GM12875 (cell line): ENCODE data around the gene SRF.
A peak's percentile ranks its signal among the peaks of the same experiment; 100 is the strongest.

Experiments used
- H3K4me3 ChIP-seq: one replicate; pipeline ENCODE4 v1.5.1; 2011; ENCODE audit warnings: low read depth, low read length, control low read depth
- CTCF ChIP-seq: IDR thresholded peaks from 2 replicates; pipeline ENCODE4 v1.5.1; 2011; ENCODE audit warnings: low read depth, mild to moderate bottlenecking, control low read depth, inconsistent platforms, low read length, moderate library complexity, borderline replicate concordance; ENCODE audit not compliant: insufficient read depth

The SRF gene

DNA sequence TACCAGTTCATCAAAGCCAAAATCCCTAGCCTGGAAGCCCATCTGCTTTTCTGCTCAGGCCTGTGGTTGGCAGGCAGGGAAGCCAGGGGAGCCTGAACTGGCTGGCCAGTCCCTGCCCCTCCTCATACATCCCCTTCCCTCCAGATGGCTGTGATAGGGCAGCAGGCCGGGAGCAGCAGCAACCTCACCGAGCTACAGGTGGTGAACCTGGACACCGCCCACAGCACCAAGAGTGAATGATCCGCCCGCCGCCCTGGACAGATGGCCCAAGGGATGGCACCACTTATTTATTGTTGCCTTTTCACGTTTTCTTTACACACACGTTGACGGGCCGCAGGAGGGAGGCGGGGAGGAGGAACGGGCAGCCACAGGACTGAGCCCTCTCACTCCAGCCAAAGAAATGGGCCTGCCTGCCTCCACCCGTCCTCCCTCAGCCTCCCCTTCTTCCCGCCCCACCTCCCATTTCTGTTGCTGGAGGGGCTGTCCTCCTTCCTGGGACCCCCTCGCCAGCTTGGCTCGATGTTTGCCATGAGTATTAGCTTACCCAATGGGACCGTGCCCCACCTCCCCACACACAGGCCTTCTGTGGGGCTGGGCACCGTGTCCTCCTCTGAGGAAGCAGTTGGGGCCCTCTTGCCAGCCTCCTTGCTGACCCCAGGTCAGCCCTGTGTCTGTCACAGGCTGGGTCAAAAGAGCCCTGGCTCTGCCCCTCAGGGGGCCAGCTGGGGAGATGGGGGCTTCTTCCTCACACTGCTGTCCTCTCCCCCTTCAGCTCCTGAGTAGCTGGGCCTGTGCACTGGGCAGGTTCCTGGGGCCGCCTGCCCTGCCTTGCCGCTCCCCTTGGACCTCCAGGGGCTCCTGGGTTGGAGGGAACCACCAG is 8.1 kb downstream of the SRF start:
- H3K4me3 ChIP-seq: no peak overlapping the region
- no peak for TF ChIP-seq CTCF

DNA sequence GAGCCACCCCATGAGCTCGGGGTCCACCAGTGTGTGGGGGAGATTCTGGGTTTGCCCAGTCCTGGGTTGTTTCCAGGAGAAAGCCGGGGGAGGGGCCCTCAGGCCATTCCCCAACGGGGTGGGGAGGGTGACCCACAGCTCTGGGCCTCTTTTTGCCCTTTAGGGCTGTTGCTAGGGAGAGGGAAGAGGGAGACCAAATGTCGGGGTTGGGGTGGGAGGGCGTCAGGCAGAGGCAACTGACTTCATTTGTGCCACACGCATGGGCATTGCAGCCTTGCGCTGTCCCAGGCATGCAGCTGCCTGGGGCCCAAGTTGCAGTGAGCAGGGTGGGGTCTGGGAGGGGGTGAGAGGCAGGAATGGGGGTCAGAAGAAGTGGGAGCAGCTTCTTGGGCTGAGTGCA is 9.0 kb downstream of the SRF start:
- no peak overlapping the region for H3K4me3 ChIP-seq
- TF ChIP-seq CTCF: no peak

- no peak overlapping the region for H3K4me3 ChIP-seq
- no peak for TF ChIP-seq CTCF
These were observed 9.9 kb downstream of the SRF start for GRCh38 chr6:43180985-43181384.

DNA sequence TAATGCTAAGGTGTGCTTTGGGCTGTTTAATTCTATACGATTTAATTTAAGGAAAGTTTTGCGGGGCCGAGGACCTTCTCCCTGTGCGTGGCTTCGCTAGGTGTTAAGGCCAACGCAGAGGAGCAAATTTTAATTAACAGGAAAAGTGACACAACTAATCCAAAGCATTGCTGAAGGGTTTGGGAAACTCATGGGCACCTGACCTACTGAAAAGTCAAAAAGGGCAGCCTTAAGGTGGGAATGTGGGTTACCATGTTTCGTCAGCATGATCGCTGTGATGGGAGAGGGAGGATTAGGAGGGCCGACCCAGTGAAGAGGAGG is 10.5 kb downstream of the SRF start:
- H3K4me3 ChIP-seq: peak overlapping the region; percentile 65
- TF ChIP-seq CTCF: no peak

- no peak for TF ChIP-seq CTCF
- H3K4me3 ChIP-seq: peak within 1 kb of the TSS; percentile 65
These were observed 11.1 kb downstream of the SRF start, which contains the start of gene CUL9 for GRCh38 chr6:43181942-43182860. Gene CUL9 (plus strand): TSS chr6:43182196. CDS start chr6:43184311, 2,115 bp downstream.

DNA sequence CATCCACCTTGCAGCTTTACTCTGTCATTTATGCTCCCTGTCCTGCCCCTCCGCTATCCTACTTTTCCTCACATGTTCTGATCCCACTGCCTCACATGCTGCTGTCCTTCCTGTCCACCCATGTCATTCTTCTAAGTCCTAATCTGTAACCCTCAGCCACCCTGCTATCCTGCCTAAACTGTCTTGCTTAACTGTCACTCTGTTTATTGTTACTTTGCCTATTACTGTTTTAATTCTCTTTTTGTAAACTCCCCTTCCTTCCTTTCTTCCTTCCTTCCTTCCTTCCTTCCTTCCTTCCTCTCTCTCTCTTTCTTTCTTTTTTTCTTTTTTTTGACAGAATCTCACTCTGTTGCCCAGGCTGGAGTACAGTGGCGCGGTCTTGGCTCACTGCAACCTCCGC is 12.4 kb downstream of the SRF start:
- no peak for TF ChIP-seq CTCF
- H3K4me3 ChIP-seq: no peak overlapping the region
